IMR-90 (cell line): ENCODE measurements around the gene POU3F3. TPM values are rescaled to one million over a fixed set of nuclear protein-coding genes. Genes with fewer than 3 reads are reported as not detected.

ENCODE experiments used
- ATAC-seq: fragments of 200-7000 bp; cut with Tn5 transposase; 2 replicates; pipeline ENCODE4 v1.9.1; 2020; ENCODE audit warnings: low read depth, mild to moderate bottlenecking, moderate library complexity
- BruUV-seq: library from RNA; stranded (reverse); fragments of 400-500 nt; replicated peaks from 2 replicates; lab custom pipeline; 2021; lab: Mats Ljungman, UMichigan
- CTCF ChIA-PET: fragments of 300-600 bp; formaldehyde crosslinking; extraction: SDS; loops from one replicate; lab custom pipeline; 2021; ENCODE audit warnings: antibody characterized with exemption; lab: Yijun Ruan, JAX
- POLR2A ChIA-PET: fragments of 300-600 bp; sonication (Branson Sonifier 250); formaldehyde crosslinking; loops from one replicate; lab custom pipeline; 2022; ENCODE audit warnings: antibody characterized with exemption; ENCODE audit not compliant: unreplicated experiment; lab: Charles Lee
- DNase-seq: peaks from one replicate; pipeline ENCODE4 v3.0.0; 2013
- H2AFZ ChIP-seq: replicated peaks from 2 replicates; pipeline ENCODE3; 2013; ENCODE audit warnings: low read length, mild to moderate bottlenecking; ENCODE audit not compliant: poor library complexity
- H2AK5ac ChIP-seq: 2 replicates; pipeline ENCODE4 v1.6.1; 2013; ENCODE audit warnings: low read depth, low read length, inconsistent platforms
- H2AK9ac ChIP-seq: replicated peaks from 2 replicates; pipeline ENCODE3; 2013; ENCODE audit warnings: mild to moderate bottlenecking, low read depth, low read length, moderate library complexity; ENCODE audit not compliant: poor library complexity
- H2BK120ac ChIP-seq: 2 replicates; pipeline ENCODE4 v1.6.1; 2013; ENCODE audit warnings: low read depth, low read length, inconsistent platforms
- H2BK15ac ChIP-seq: 3 replicates; pipeline ENCODE4 v1.6.1; 2013; ENCODE audit warnings: low read depth, low read length, inconsistent platforms
- H2BK20ac ChIP-seq: 2 replicates; pipeline ENCODE4 v1.6.1; 2013; ENCODE audit warnings: low read depth, mild to moderate bottlenecking, inconsistent platforms, low read length, moderate library complexity
- H2BK5ac ChIP-seq: 2 replicates; pipeline ENCODE4 v1.6.1; 2013; ENCODE audit warnings: mild to moderate bottlenecking, low read depth, low read length, inconsistent platforms; ENCODE audit not compliant: poor library complexity, severe bottlenecking
- H3K14ac ChIP-seq: replicated peaks from 2 replicates; pipeline ENCODE4 v1.6.1; 2013; ENCODE audit warnings: low read depth, low read length, inconsistent platforms
- H3K18ac ChIP-seq: 2 replicates; pipeline ENCODE4 v1.6.1; 2013; ENCODE audit warnings: low read depth, low read length, control low read depth
- H3K23ac ChIP-seq: 2 replicates; pipeline ENCODE4 v1.6.1; 2013; ENCODE audit warnings: low read depth, low read length, inconsistent platforms
- H3K27ac ChIP-seq: 2 replicates; pipeline ENCODE4 v1.5.1; 2013; ENCODE audit warnings: mild to moderate bottlenecking, control low read depth, low read length; ENCODE audit not compliant: insufficient read depth
- H3K27me3 ChIP-seq: 2 replicates; pipeline ENCODE4 v1.6.1; 2013; ENCODE audit warnings: low read length; ENCODE audit not compliant: control insufficient read depth, insufficient read depth
- H3K36me3 ChIP-seq: 2 replicates; pipeline ENCODE4 v1.6.1; 2013; ENCODE audit warnings: low read length, mixed read lengths; ENCODE audit not compliant: control insufficient read depth, insufficient read depth
- H3K4ac ChIP-seq: 2 replicates; pipeline ENCODE4 v1.6.1; 2013; ENCODE audit warnings: low read depth, low read length, inconsistent platforms
- H3K4me1 ChIP-seq: 2 replicates; pipeline ENCODE4 v1.6.1; 2013; ENCODE audit warnings: low read length, mixed read lengths; ENCODE audit not compliant: control insufficient read depth, insufficient read depth
- H3K4me2 ChIP-seq: 2 replicates; pipeline ENCODE4 v1.6.1; 2013; ENCODE audit warnings: low read depth, mild to moderate bottlenecking, control low read depth, low read length, moderate library complexity
- H3K4me3 ChIP-seq: 2 replicates; pipeline ENCODE4 v1.5.1; 2013; ENCODE audit warnings: low read depth, mild to moderate bottlenecking, control low read depth, low read length, moderate library complexity; ENCODE audit not compliant: insufficient read depth
- H3K56ac ChIP-seq: 2 replicates; pipeline ENCODE4 v1.6.1; 2013; ENCODE audit warnings: low read length, inconsistent platforms; ENCODE audit not compliant: insufficient read depth; ENCODE audit errors: extremely low read depth
- H3K79me1 ChIP-seq, 2 experiments: 2 replicates each; pipeline ENCODE4 v1.6.1; 2013; ENCODE audit warnings: low read length in 2 of 2, inconsistent platforms in 1 of 2, low read depth in 1 of 2
- H3K9ac ChIP-seq: 2 replicates; pipeline ENCODE4 v1.6.1; 2013; ENCODE audit warnings: low read depth, low read length, control low read depth
- H3K9me1 ChIP-seq: 2 replicates; pipeline ENCODE4 v1.6.1; 2013; ENCODE audit warnings: low read length, inconsistent platforms; ENCODE audit not compliant: insufficient read depth
- H3K9me3 ChIP-seq: 2 replicates; pipeline ENCODE4 v1.6.1; 2013; ENCODE audit warnings: low read length; ENCODE audit not compliant: control insufficient read depth, insufficient read depth
- H4K20me1 ChIP-seq: 2 replicates; pipeline ENCODE4 v1.6.1; 2013; ENCODE audit warnings: low read length, inconsistent platforms; ENCODE audit not compliant: insufficient read depth
- H4K5ac ChIP-seq: 2 replicates; pipeline ENCODE4 v1.6.1; 2013; ENCODE audit warnings: mild to moderate bottlenecking, low read depth, low read length, control low read depth
- H4K8ac ChIP-seq, 2 experiments: 2 replicates each; pipeline ENCODE4 v1.6.1; 2013; ENCODE audit warnings: low read depth in 2 of 2, low read length in 2 of 2, control low read depth in 1 of 2, inconsistent platforms in 1 of 2
- H4K91ac ChIP-seq: 2 replicates; pipeline ENCODE4 v1.6.1; 2013; ENCODE audit warnings: low read depth, low read length, inconsistent platforms; ENCODE audit not compliant: insufficient read depth
- BHLHE40 ChIP-seq: fragments of 150-350 bp; IDR thresholded peaks from 2 replicates; pipeline ENCODE4 v1.6.1; 2016; ENCODE audit warnings: mild to moderate bottlenecking, low read depth, low read length
- CEBPB ChIP-seq: IDR thresholded peaks from 2 replicates; pipeline ENCODE4 v1.6.1; 2012; ENCODE audit warnings: low read depth, low read length, improper control_type of control experiment
- CHD1 ChIP-seq: IDR thresholded peaks from 2 replicates; pipeline ENCODE4 v1.6.1; 2012; ENCODE audit warnings: low read depth, low read length, improper control_type of control experiment
- CTCF ChIP-seq: conservative IDR thresholded peaks from 2 replicates; pipeline ENCODE4 v1.5.1; 2012; ENCODE audit warnings: mild to moderate bottlenecking, low read depth, low read length, improper control_type of control experiment
- ELK1 ChIP-seq: fragments of 150-350 bp; IDR thresholded peaks from 2 replicates; pipeline ENCODE4 v1.6.1; 2016; ENCODE audit warnings: low read depth, mild to moderate bottlenecking, low read length, moderate library complexity, borderline replicate concordance
- FOS ChIP-seq: fragments of 150-350 bp; IDR thresholded peaks from 2 replicates; pipeline ENCODE4 v1.6.1; 2016; ENCODE audit warnings: low read depth, low read length
- MAFK ChIP-seq: IDR thresholded peaks from 2 replicates; pipeline ENCODE4 v1.6.1; 2012; ENCODE audit warnings: low read depth, low read length, improper control_type of control experiment
- MAZ ChIP-seq: IDR thresholded peaks from 2 replicates; pipeline ENCODE4 v1.6.1; 2012; ENCODE audit warnings: low read depth, mild to moderate bottlenecking, low read length, improper control_type of control experiment, moderate library complexity, borderline replicate concordance
- MXI1 ChIP-seq: IDR thresholded peaks from 2 replicates; pipeline ENCODE4 v1.6.1; 2012; ENCODE audit warnings: low read depth, mild to moderate bottlenecking, low read length, moderate library complexity, borderline replicate concordance
- NFE2L2 ChIP-seq: fragments of 150-350 bp; IDR thresholded peaks from 2 replicates; pipeline ENCODE4 v1.6.1; 2016; ENCODE audit warnings: low read depth, mild to moderate bottlenecking, low read length
- POLR2A ChIP-seq: IDR thresholded peaks from 2 replicates; pipeline ENCODE4 v1.6.1; 2012; ENCODE audit warnings: mild to moderate bottlenecking, low read depth, low read length
- RAD21 ChIP-seq: IDR thresholded peaks from 2 replicates; pipeline ENCODE4 v1.6.1; 2012; ENCODE audit warnings: low read length, improper control_type of control experiment
- RCOR1 ChIP-seq: IDR thresholded peaks from 2 replicates; pipeline ENCODE4 v1.6.1; 2012; ENCODE audit warnings: mild to moderate bottlenecking, low read length, improper control_type of control experiment; ENCODE audit not compliant: insufficient replicate concordance
- RFX5 ChIP-seq: IDR thresholded peaks from 2 replicates; pipeline ENCODE4 v1.8.0; 2012; ENCODE audit warnings: low read depth, mild to moderate bottlenecking, low read length, moderate library complexity
- SMC3 ChIP-seq: fragments of 150-350 bp; IDR thresholded peaks from 2 replicates; pipeline ENCODE4 v1.6.1; 2016; ENCODE audit warnings: low read depth, mild to moderate bottlenecking, antibody characterized with exemption, low read length, moderate library complexity
- USF2 ChIP-seq: fragments of 150-350 bp; IDR thresholded peaks from 2 replicates; pipeline ENCODE4 v1.6.1; 2017; ENCODE audit warnings: mild to moderate bottlenecking, antibody characterized with exemption, low read length, low read depth
- WGBS, 2 experiments: methylation state at CpG; one replicate each; pipeline versions ENCODE4 v1.1.5 to v1.1.7; 2013; ENCODE audit warnings: missing lambda C conversion rate in 2 of 2; ENCODE audit not compliant: insufficient read length in 1 of 2; ENCODE audit errors: extremely low coverage in 2 of 2; 5-methylcytosine and 5-hydroxymethylcytosine counted together
- dilution Hi-C: fragments of 300-500 bp; cut with HindIII; formaldehyde crosslinking; loops from one replicate; pipeline ENCODE4 v1.14.3; 2018; ENCODE audit warnings: low sequenced_read_pairs; ENCODE audit not compliant: unreplicated experiment
- in situ Hi-C: fragments of 300-500 bp; cut with MboI; formaldehyde crosslinking; loops from 3 replicates; pipeline ENCODE4 v1.14.3; 2019; ENCODE audit warnings: low sequenced_read_pairs, inconsistent platforms, mixed read lengths
- intact Hi-C: fragments of 100-400 bp; cut with micrococcal nuclease; formaldehyde crosslinking; loops from 2 replicates; pipeline ENCODE4 v1.10.0; 2022
- polyA plus RNA-seq, 3 experiments: library from polyadenylated mRNA; depleted of rRNA; stranded (reverse); fragments of >200 nt; gene quantifications; 2 replicates each; pipeline ENCODE4 v1.2.3, GENCODE V29; 2012; ENCODE audit warnings: low replicate concordance in 1 of 3
- total RNA-seq: library from RNA; depleted of rRNA; stranded (reverse); fragments of >200 nt; gene quantifications from 2 replicates; pipeline ENCODE4 v1.2.3, GENCODE V29; 2012

The POU3F3 gene
- total and polyA plus RNA-seq, 2 of the 4 experiments (the other 2 are of a cell fraction) = not detected

GRCh38 chr2:104868505-104868866 lies 14.6 kb downstream of the POU3F3 start:
- Histone ChIP-seq H4K8ac (no peak overlapping the region), H3K79me1 (no peaks in the 10 kb centered on the region), H3K36me3 (no peaks in the 10 kb centered on the region), H3K9me1 (no peaks in the 10 kb centered on the region), H3K27me3 (peaks cover 72% of the 10 kb centered on the region), H2AFZ (no peak overlapping the region), H3K18ac (no peak overlapping the region), H4K91ac (no peak overlapping the region), H2BK20ac (no peak overlapping the region), H3K4me2 (no peak overlapping the region), H3K9me3 (no peaks in the 10 kb centered on the region), H4K20me1 (no peaks in the 10 kb centered on the region), H3K4me3 (no peak overlapping the region), H2AK5ac (no peak overlapping the region), H3K14ac (no peak overlapping the region), H3K23ac (no peak overlapping the region), H2BK15ac (no peak overlapping the region), H4K5ac (no peak overlapping the region), H3K4ac (no peak overlapping the region), H3K9ac (no peak overlapping the region), H2AK9ac (no peak overlapping the region), H3K4me1 (no peaks in the 10 kb centered on the region), H2BK5ac (no peak overlapping the region), H3K27ac (no peak overlapping the region), H2BK120ac (no peak overlapping the region), H3K56ac (no peak overlapping the region)
- no TSS peak for BruUV-seq
- no peak for TF ChIP-seq RAD21
- TF ChIP-seq ELK1 = no peak
- TF ChIP-seq CHD1 = no peak
- no peak for TF ChIP-seq MAFK
- TF ChIP-seq USF2 = no peak
- no peak for TF ChIP-seq NFE2L2
- no peak for TF ChIP-seq MAZ
- no peak for TF ChIP-seq MXI1
- TF ChIP-seq CTCF = no peak
- no peak for TF ChIP-seq SMC3
- no peak for TF ChIP-seq RCOR1
- no peak for TF ChIP-seq CEBPB
- no peak for TF ChIP-seq BHLHE40
- TF ChIP-seq FOS = no peak
- no peak for TF ChIP-seq RFX5
- TF ChIP-seq POLR2A = no peak
- ATAC-seq (no peak), DNase-seq (no peak)
- WGBS, 2 experiments = no CpG with 5 or more reads among the region's 4 CpGs
- in situ Hi-C loops (no loop called here), dilution Hi-C loops (no loop called here), intact Hi-C loops (no loop called here)
- ChIA-PET CTCF (no interaction called here), POLR2A (no interaction called here)
